ENCODE data around the gene ASTN2.

ASTN2 gene

DNA sequence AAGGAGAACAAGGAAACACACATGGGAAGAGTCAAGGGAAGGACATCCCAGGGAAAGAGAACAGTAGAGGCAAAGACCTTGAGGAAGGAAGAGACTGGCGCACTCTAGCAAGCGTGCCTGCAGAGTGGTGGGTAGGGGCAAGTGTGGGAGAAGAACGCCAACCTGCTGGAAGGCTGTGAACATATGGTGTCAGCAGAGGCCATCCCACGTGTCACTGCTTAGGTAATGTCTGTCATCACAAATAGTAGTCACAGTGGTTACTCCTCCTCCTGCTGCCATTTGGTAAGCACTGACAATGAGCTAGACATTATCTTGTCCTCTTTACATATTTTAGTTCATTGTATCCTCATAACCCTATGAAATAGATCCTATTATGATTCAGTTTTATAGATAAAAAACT, 934.2 kb downstream of the ASTN2 start:
- TF ChIP-seq TAF1 (IDR thresholded peaks at IDR 0.05; ENCODE audit: borderline replicate concordance, insufficient read depth, low read length) (no peak), POLR2AphosphoS5 (IDR thresholded peaks at IDR 0.05; ENCODE audit: low read depth, low read length) (no peak), FOXP2 (optimal IDR thresholded peaks at IDR 0.05; ENCODE audit: borderline replicate concordance, extremely low read depth, extremely low read length, insufficient read depth) (no peak), SIN3A (IDR thresholded peaks at IDR 0.05; ENCODE audit: borderline replicate concordance, insufficient read depth, low read length) (no peak)
- TF ChIP-seq, protein P1, sequence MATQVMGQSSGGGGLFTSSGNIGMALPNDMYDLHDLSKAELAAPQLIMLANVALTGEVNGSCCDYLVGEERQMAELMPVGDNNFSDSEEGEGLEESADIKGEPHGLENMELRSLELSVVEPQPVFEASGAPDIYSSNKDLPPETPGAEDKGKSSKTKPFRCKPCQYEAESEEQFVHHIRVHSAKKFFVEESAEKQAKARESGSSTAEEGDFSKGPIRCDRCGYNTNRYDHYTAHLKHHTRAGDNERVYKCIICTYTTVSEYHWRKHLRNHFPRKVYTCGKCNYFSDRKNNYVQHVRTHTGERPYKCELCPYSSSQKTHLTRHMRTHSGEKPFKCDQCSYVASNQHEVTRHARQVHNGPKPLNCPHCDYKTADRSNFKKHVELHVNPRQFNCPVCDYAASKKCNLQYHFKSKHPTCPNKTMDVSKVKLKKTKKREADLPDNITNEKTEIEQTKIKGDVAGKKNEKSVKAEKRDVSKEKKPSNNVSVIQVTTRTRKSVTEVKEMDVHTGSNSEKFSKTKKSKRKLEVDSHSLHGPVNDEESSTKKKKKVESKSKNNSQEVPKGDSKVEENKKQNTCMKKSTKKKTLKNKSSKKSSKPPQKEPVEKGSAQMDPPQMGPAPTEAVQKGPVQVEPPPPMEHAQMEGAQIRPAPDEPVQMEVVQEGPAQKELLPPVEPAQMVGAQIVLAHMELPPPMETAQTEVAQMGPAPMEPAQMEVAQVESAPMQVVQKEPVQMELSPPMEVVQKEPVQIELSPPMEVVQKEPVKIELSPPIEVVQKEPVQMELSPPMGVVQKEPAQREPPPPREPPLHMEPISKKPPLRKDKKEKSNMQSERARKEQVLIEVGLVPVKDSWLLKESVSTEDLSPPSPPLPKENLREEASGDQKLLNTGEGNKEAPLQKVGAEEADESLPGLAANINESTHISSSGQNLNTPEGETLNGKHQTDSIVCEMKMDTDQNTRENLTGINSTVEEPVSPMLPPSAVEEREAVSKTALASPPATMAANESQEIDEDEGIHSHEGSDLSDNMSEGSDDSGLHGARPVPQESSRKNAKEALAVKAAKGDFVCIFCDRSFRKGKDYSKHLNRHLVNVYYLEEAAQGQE (IDR thresholded peaks at IDR 0.05; ENCODE audit: insufficient read depth in 1 of 2, low read depth in 2 of 2, low read length in 2 of 2) = no peak

GRCh38 chr9:116479967-116480366, 934.9 kb downstream of the ASTN2 start:
- TF ChIP-seq, protein P1 (IDR thresholded peaks at IDR 0.05; ENCODE audit: insufficient read depth in 1 of 2, low read depth in 2 of 2, low read length in 2 of 2) = no peak
- no peak for TF ChIP-seq POLR2AphosphoS5 (IDR thresholded peaks at IDR 0.05; ENCODE audit: low read depth, low read length)

DNA sequence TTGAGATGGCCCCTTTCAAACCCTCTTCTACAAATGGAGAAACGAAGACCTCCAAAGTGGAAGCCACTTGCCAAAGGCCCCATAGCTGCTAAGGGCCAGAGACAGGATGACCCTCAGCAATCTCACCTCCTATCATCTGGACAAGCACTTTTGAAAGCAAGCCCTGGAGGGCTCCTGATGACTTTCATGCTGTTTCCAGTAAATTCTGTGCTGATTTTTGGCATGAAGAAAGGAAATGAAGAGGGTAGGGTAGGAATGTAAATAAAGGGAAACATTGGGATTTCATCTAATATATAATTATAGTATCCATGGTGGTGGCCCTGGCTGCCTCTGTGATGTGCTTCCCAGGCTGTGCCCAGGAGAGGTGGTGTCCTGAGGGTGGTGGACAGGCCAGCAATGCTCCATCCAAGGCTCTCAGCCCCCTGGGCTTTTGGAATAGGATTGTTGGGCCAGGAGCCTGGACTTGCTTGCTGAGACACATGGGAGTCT, 935.8 kb downstream of the ASTN2 start:
- no peak for TF ChIP-seq POLR2AphosphoS5 (IDR thresholded peaks at IDR 0.05; ENCODE audit: low read depth, low read length)
- TF ChIP-seq, protein P1 (IDR thresholded peaks at IDR 0.05; ENCODE audit: insufficient read depth in 1 of 2, low read depth in 2 of 2, low read length in 2 of 2) = no peak
- TF ChIP-seq SIN3A (IDR thresholded peaks at IDR 0.05; ENCODE audit: borderline replicate concordance, insufficient read depth, low read length) = no peak

GRCh38 chr9:116477584-116478141, 937.2 kb downstream of the ASTN2 start:
- TF ChIP-seq, protein P1 (IDR thresholded peaks at IDR 0.05; ENCODE audit: insufficient read depth in 1 of 2, low read depth in 2 of 2, low read length in 2 of 2) = no peak
- no peak for TF ChIP-seq TAF1 (IDR thresholded peaks at IDR 0.05; ENCODE audit: borderline replicate concordance, insufficient read depth, low read length)

DNA sequence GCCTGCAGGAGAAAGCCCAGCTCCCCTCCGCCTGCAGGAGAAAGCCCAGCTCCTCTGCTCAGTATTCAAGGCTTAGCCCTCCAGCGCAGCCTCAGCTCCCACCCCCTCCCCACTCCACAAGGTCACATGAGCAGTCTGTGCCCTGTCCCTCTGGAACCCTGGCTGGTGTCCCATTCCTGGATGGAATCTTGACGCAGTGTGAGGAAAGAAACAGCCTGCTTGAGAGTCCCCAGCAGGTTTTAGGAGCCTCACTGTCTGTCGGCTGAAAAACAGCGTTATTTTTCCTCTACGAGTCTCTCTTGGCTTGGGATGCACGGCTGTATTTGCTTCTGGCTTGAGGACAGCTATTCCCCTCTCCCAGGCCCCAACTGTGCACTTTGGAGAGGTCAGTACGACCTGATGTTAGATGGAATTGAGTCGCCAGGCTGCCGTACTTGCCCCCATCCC, 937.9 kb downstream of the ASTN2 start:
- TF ChIP-seq POLR2AphosphoS5 (IDR thresholded peaks at IDR 0.05; ENCODE audit: low read depth, low read length) = no peak
- TF ChIP-seq, protein P1 (IDR thresholded peaks at IDR 0.05; ENCODE audit: insufficient read depth in 1 of 2, low read depth in 2 of 2, low read length in 2 of 2) = no peak
- TF ChIP-seq FOXP2 (optimal IDR thresholded peaks at IDR 0.05; ENCODE audit: borderline replicate concordance, extremely low read depth, extremely low read length, insufficient read depth) = no peak
- no peak for TF ChIP-seq SIN3A (IDR thresholded peaks at IDR 0.05; ENCODE audit: borderline replicate concordance, insufficient read depth, low read length)
- no peak for TF ChIP-seq TAF1 (IDR thresholded peaks at IDR 0.05; ENCODE audit: borderline replicate concordance, insufficient read depth, low read length)

All from PFSK-1 (cell line).